Measurements from ENCODE around the gene ADAMTS17.
A peak's percentile ranks its signal among the peaks of the same experiment; 100 is the strongest.

The ADAMTS17 gene

DNA sequence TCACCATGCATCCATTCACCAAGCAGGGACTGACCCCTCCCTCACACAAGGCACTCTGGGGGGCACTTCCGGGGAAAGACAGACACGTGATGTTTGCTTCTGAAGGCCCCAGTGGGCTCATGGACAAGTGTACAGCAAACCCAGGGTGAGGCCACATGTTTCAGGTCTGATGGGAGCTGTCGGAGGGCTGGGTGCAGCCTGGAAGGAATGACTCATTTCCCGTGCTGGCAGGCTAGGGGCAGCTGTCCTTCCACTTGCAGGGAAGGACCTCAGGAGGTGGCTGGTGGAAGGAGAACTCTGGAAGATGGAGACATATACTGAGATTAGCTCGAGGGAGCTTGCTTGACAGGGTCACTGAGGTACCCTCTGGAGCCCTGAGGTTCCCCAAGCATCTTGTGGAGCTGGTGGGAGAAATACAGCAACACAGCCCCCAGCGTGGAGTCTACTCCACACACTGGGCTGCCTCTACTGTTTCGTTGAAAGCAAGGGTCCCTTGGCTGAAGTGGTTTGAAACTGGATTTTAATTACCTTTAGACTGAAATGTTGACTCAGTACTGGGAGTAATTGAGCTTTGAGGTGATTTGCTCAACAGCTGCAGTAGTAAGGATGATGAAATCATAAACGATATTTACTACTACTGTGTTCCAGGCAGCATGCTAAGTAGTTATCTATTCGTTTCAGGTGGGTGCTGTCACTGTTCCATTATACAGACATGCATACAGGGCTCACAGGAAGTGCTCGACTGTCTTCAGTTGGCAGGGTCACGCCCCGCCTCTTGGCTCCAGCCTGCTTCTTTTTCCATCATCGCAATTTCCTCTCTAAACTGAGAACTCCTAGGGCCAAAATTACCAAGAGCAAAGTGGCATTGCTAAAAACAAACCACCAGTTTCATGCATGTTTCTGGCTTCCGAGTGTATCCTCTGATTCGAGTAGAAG is 230.4 kb downstream of the ADAMTS17 start:
- peak; percentile 40 for DNase-seq (ENCODE audit: low read depth)

DNA sequence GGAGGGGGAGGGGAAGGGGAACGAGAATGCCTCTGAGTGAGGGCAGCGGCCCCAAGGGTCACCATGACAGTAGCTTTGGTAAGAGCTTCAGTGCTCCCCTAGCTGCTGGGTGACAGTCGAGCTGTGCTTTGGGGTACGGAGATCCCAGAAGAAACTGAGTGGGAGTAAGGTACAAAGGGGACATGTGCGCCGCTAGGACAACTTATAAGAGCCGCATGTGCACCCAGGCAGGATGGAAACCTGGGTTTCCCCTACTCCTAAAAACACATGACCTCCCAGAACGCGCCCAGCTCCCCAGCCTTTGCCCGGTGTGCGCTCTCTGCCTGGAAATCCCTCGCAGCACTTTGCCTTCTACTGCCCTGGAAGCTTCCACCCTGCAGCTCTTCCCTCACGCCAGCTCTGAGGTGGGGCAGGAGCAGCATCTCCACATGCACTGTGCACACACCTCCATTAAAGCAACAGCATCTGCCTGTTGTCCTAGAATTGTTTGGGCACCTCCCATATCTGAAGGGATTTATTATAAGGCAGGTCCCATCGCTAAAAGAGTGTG is 232.2 kb downstream of the ADAMTS17 start:
- no peak for DNase-seq (ENCODE audit: low read depth)

DNA sequence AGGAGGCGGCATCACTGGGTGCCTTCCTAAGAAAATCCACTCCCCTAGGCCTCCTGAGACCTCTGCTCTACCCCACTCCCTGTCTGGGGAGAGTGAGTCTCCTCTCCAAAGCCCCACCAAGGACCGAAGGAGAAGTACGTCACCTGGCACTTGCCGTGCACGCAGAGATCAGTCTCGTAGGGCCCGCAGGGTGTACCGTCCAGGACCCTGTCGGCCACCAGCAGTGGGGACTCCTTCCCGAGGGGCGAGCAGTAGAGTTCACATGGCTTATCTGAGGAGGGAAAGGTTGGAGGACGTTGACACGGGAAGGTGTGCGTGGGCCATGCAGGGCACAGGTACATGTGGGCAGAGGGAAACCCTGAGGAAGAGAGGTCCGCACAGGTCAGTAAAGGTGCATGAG is 232.9 kb downstream of the ADAMTS17 start:
- DNase-seq (ENCODE audit: low read depth) = no peak

DNA sequence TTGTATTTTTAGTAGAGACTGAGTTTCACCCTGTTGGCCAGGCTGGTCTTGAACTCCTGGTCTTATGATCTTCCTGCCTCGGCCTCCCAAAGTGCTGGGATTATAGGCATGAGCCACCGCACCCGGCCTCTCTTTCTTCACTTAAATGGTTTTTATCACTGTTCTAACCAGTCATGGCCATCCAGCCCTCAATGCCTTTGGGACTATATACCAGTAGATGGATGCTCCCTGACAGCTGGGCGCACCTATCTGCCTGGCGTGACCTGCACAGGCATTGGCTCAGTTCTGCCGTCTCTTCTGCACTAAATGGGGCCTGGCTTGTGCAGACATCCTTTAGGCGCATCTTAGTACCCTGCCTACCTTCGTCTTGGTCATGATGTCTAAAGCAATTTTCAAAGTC is 233.4 kb downstream of the ADAMTS17 start:
- DNase-seq (ENCODE audit: low read depth) = no peak

DNA sequence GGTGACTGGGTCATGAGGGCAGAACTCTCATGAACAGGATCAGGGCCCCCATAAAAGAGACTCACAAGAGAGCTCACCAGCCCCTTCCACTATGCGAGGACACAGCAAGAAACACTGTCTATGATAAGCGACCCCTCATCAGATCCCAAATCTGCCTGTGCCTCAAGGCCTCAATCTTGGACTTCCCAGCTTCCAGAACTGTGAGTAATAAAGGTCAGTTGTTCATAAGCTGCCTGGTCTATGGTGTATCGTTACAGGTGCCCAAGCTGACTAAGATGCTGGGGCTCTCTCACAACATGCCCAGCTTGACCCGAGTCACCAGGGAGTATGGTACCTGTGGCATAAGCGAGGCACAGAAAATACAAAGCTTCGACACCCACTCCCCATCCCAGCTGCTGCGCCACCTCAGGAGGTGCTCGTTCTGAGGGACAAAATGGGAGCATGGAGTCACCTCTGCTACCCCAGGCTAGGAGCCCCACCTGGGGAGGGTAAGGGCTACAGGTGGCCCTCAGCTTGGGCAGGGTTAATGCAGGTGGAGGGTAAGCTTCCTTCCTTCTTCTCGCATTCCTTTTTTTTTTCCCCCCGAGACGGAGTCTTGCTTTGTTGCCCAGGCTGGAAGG is 234.1 kb downstream of the ADAMTS17 start:
- no peak for DNase-seq (ENCODE audit: low read depth)

DNA sequence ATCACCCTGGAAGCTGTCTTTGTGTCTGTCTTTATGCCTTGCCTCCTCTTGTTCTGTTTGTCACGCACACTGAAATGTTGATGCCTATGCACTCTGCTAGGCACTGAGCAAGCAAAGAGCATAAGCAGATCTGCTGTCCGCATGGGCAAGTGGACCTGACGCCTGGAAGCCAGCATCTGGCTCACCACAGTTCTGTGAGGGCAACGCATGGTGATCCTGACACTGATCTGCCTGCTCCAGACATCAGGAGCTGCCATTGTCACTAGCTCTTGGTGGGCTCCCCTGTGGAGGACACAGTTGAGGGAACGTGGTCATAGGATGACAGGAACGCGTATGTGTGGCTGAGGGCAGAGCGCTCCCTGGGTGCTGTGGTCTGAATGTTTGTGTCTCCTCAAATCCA is 234.6 kb downstream of the ADAMTS17 start:
- no peak for DNase-seq (ENCODE audit: low read depth)

DNA sequence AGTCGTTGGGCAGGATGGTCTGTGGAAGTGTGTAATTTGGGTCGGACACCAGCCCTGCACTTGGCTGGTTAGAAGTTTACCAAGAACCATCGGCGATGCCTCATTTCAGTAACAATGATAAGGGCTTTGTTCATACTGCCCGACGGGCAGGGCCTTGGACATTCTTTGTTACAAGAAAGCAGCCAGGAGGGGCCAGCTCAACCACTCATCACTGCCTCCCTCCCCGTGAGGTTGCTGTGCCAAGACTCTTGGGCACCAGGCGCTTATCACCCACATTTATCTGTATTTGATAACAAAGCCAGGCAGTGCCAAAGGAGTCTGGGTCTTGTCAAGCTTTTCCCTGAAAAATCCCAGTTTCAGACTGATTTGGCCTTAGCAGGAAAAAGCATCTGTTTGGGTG is 235.0 kb downstream of the ADAMTS17 start:
- no peak for DNase-seq (ENCODE audit: low read depth)

DNA sequence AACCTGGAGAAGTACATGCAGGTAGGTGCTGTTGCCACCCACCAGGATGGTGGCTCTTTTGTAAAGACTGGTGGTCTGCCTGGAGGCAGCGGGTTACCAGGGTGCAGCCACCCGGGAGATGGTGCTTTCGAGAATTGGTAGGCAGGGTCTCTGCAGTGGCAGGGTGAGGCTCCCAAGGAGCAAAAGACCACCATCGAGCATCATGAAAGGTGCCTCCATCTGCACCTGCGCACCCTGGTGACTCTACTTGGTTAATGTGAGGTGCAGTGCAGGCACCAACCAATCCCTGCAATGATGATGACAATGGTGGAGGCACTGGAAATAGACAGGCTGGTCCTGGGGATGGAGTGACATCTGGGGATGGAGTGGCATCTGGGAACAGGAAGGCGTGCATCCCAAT is 236.7 kb downstream of the ADAMTS17 start:
- no peak for DNase-seq (ENCODE audit: low read depth)

DNA sequence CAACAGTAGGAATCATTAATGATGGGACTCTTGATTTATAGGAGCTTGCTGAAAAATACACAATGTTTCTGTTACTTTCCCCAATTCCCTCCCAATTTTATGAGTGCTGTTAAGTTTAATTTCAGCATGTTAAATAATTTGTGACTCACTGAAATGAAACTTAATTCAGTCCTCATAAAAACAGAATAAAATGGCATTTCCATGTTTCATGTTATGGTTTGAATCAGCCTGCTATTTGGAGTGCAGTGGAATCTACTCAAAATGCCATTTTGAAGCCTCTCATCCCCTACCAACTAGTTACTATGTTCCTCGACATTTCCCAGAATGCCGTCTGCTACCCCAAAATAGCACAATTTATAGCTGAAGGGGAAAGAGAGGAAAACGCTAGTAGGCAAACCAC is 237.5 kb downstream of the ADAMTS17 start:
- DNase-seq (ENCODE audit: low read depth) = no peak

DNA sequence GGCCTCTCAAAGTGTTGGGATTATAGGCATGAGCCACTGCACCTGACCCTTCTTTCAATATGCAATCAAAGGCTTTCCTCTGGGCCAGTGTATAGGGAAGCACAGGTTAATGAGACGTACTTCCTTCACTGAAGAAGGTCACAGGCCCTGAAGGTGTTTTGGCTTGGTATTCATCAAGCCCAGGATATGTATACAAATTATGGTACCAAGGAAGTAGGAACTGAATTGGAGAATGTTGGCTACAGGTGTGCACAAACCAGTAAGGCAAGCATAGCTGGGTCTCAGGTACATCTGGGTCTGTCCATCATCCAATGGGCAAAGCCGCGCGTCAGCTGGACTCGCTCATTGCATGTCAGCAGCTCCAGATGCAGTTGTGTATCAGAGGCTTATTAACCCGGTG is 237.9 kb downstream of the ADAMTS17 start:
- no peak for DNase-seq (ENCODE audit: low read depth)

DNA sequence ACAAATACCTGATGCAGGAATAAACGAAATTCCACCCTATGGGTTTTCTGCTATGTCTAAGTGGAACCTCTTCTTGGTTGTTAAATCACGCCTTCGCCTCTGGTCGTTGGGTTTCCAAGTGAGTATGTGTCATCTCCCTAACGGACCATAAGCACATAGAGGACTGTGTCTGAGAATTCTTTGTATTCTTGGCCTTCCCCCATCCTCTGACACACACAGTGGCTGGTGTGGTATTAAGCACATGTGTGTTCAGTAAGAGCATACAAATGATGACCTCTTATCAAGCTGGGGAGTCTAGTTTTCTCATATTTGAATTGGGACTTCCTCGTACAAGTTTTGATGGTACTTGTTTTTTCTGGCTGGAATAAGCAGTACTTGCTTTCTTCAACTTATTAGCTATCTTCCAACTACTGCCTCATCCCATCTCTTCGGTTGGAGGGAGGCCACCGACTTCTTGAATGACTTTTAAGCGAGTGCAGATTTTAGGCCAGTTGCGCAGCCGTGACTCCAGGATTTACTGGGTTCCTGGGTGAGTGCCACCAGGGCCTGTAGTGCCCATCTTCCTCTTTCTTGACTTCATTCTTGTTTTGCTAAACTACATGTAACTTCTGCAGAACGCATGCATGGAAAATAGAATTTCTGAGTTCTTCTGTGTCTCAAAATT is 240.2 kb downstream of the ADAMTS17 start:
- no peak for DNase-seq (ENCODE audit: low read depth)

DNA sequence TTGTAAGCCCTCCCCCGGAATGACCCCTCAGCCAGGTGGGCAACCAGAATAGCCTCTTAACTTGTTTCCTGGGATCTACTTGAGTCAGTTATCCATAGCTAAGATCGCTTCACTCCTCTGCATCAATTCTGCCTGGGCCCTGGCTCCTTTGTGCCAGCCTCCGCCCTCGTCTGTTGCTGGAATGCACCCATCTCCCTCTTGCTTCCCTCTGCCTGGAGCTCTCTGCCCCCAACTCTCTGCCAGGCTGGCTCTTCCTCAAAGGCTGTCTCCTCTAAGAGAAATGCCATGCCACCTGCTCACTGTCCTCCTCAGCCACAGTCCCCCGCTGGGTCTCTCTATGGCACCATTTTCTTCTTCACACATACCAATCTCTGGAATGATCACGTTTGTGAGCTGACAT is 240.8 kb downstream of the ADAMTS17 start:
- no peak for DNase-seq (ENCODE audit: low read depth)

DNA sequence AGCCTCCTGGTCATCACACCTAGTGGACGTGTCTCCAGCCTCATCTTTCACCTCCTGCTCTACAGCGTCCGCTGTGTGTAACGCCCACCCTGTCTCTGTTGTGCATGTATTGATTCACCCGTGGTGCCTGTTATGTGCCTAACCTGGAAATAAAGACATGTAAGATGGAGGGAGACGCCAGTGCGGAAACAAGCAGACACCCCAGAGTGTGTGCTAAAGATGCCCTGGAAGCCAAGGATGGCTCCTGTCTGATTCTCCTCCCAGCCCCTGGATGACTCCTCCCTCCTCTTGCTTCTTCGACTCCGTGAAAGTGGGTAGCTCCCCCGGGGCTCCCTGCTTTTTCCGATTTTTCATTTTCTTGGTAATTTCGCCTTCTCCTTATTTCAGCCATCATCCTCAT is 241.8 kb downstream of the ADAMTS17 start:
- no peak for DNase-seq (ENCODE audit: low read depth)

DNA sequence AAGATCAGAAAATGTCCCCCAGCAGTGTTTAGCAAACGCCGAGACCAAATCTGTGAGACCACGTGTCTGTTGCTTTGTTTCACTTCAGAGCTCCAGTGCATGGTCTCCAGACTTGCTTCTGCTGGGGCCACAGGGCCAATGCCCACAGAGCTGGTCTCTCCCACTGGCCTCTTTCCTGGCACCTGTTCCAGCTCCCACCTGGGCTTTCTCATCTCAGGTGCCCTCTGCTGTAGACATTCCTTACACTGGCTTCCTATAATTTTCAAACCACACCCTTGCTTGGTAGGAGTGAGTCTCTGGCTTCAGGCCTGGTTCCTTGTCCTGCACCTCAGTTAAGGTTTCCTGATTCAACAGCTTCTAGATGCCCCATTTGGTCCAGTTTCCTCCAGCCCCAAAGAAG is 243.1 kb downstream of the ADAMTS17 start:
- DNase-seq (ENCODE audit: low read depth) = no peak

DNA sequence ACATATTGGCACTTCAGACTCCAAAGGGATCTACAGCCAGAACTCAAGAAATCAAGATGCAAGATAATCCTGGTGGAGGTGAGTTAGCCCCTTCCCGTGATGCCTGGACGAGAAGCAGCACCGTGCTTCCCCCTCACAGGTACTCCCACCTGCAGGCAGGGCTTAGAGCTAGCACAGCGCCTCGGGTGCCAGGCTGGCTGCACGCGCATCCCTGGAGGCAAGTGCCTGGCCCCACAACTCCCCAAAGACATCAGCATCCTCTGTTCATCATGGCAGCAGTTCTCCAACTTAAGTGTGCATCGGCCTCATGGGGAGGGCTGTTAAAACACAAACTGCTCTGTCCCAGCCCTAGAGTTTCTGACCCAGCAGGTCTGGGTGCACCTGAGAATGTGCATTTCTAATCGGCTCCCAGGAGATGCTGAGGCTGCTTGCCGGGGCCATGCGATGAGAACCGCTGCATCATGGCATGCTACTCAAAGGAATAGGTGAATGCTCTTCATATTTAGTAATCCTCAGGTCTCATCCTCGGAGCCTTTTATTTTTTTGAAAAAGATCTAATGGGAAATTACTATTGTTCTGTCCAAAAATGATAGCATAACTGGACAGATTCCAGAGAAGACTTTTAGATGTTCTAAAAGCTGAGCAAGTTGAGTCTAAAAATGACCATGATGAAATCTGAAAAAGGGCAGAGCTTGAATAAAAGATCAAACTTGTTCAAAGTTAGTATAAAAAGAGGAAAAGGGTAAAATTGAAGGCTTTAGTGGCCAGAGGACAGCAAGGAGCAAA is 244.2 kb downstream of the ADAMTS17 start:
- no peak for DNase-seq (ENCODE audit: low read depth)

DNA sequence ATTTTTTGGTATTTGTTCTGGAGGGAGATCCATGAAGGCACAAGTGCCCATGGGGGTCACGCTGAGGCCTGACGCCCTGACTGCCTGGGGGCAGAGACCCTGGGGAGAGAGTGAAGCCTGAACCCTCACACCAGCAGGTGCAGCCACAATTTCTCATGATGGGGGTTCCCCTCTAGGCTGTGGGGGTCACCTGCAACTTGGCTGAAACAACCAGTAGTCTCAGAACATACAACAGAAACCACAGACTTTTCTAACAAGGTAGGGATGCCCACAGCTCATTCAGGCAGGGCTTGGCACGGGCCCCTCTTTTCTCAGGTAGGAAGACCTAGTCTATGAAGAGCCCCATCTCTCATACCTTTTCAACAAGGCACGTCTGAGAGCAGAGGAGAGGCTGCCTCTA is 245.1 kb downstream of the ADAMTS17 start:
- no peak for DNase-seq (ENCODE audit: low read depth)

DNA sequence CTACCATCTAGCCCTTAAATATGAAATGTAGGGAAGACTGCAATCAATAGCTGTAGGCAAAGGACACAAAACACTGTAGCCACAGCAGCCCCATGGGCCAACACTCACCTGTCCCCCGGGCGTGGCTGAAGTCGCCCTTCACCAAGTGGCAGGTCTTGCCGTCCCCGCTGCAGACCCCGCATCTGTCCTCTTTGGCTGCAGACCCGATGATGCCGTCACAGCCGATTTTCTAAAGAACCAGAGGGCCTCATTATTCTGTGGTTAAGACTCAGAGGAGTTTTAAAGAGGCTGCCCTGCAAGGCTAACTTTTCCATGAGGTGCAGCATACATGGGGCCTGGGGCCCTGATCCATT is 245.6 kb downstream of the ADAMTS17 start:
- DNase-seq (ENCODE audit: low read depth) = no peak

DNA sequence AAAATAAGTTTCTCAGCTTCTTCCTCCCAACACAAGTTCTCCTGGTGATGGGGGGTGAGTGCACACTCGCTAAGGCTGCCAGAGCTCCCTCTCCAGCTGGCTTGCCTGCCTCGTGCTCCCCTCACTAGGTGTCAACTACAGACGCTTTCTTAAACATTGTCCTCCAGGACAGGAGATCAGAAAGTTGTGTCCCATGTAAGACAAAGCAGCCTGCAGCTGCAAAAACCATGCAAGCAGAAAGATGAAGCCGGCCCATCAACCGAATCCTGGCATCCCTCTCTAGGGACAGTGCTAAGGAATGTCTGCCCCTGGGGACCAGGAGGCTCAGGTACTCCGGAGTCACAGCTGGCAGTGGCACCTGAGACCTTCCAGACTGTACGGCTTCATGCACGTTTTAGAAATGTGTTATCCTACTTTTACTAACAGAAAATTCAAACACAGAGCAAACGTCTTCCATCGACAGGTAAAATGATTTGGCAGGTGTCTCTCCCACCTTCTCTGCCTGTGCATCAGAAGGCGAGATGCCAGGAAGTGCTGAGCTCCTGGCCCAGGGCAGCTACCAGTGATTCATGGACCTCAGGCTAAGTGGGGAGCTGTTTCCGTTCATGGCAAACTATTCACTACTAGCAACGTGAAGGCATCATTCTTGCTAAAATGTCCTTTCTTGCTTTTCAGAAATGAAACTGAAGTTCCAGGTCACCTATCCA is 246.1 kb downstream of the ADAMTS17 start:
- no peak for DNase-seq (ENCODE audit: low read depth)

DNA sequence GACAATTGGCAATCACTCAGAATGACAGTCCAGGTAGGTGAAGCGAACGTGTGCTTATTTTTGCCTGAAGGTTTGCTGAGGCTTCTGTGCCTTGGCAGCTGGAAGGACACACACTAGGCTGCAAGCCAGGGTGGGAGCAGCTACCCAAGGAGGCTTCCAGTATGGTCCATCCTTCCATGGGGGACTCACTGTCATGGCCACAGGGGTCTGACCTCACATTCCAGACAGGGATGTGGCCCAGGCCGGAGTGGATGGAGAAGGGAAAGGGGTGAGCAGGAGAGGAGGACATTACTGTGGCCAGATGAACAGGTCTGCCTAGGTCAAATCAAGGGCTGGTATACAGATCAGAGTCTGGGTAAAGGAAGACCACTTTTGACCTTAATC is 247.7 kb downstream of the ADAMTS17 start:
- no peak for DNase-seq (ENCODE audit: low read depth)

DNA sequence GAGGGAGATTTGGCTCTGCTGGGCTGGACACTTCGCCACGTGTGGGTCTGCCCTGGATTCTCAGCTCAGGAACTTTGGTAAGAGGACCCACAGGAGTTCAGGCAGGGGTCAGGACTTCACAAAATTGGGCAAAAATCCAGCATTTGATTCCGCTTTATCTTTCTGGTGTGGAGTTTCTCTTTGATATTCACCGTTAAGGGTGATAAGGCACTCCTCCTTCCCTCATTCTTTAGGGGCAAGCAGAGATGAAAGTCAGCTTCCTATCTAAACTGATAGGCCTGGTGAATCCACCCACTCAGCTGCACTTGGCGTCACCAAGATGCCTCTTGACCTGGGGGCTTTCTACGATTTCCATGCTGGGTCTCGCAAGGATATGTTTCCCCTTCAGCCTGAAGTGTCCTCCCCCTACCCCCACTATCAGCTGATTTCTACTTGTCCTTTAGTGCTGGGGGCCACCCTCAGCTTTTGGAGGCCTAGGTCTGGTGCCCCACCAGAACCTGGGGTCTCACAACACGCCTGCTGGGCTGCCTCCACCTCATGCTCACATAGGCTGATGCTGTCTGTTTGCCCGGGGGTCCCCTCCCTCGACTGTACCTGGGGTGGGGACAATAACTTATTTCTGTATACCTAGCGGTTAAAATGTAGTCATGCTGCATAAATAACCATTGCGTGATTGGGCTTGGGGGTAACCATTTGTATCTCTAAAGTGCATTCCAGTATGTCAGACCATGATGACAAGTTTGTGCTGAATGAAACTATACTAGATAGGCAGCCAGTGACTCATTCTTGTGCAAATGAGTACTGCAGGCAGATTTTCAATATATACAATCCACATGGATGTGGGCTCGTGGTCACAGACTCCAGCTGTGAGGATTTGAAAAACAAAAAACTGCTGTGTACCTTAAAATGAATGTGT is 248.3 kb downstream of the ADAMTS17 start:
- no peak for DNase-seq (ENCODE audit: low read depth)

Measured in fibroblast of gingiva (primary cell).